Vagina (tissue), 2 donors: ENCODE measurements around the gene PHTF2. TPM values are rescaled to one million over a fixed set of nuclear protein-coding genes. Genes with fewer than 3 reads are reported as not detected.

Experiments used
- DNase-seq, 2 donors: peaks; one replicate each; pipeline ENCODE4 v3.0.0-alpha.2; 2017; ENCODE audit errors: extremely low spot score in 2 of 2
- H3K27ac ChIP-seq: fragments of 200-600 bp; sonication (generic); one replicate; pipeline ENCODE4 v1.5.1; 2019
- H3K27me3 ChIP-seq: fragments of 200-600 bp; sonication (generic); one replicate; pipeline ENCODE4 v1.5.1; 2019
- H3K36me3 ChIP-seq, 2 donors: fragments of 200-600 bp; sonication (generic); one replicate each; pipeline ENCODE4 v1.5.1; 2017 to 2019
- H3K4me1 ChIP-seq: fragments of 200-600 bp; sonication (generic); one replicate; pipeline ENCODE4 v1.5.1; 2019
- H3K4me3 ChIP-seq, 2 donors: fragments of 200-600 bp; sonication (generic); 1 replicate in 1 of 2; 2 replicates in 1 of 2; pipeline ENCODE4 v1.5.1; 2016 to 2019
- H3K9me3 ChIP-seq: fragments of 200-600 bp; sonication (generic); one replicate; pipeline ENCODE4 v1.5.1; 2019
- CTCF ChIP-seq, 3 experiments: fragments of 450-650 bp in 2 of 3; fragments of 200-600 bp in 1 of 3; sonication (generic) in 1 of 3; IDR thresholded peaks; one replicate each; pipeline ENCODE4 v1.5.1; 2017 to 2019; ENCODE audit warnings: antibody characterized with exemption in 3 of 3, mild to moderate bottlenecking in 2 of 3, moderate library complexity in 2 of 3
- POLR2A ChIP-seq, 2 donors: fragments of 450-650 bp; IDR thresholded peaks; one replicate each; pipeline ENCODE4 v1.6.1; 2017; ENCODE audit warnings: antibody characterized with exemption in 2 of 2, mild to moderate bottlenecking in 2 of 2, moderate library complexity in 2 of 2
- POLR2AphosphoS5 ChIP-seq, 2 donors: sonication (generic); formaldehyde crosslinking; IDR thresholded peaks; one replicate each; pipeline ENCODE4 v1.9.0; 2017; ENCODE audit warnings: antibody characterized with exemption in 2 of 2, mild to moderate bottlenecking in 2 of 2, low read depth in 1 of 2; ENCODE audit not compliant: insufficient read depth in 1 of 2
- intact Hi-C: fragments of 100-400 bp; cut with DNase I; formaldehyde crosslinking; loops from one replicate; pipeline ENCODE4 v1.15.1; 2023
- total RNA-seq: library from RNA; depleted of rRNA; stranded (reverse); fragments of >200 nt; gene quantifications from one replicate; pipeline ENCODE4 v1.2.3, GENCODE V29; 2016

The PHTF2 gene
- total RNA-seq, 1 donor from 2014 or later: 12.0 TPM

- peaks cover 9% of the 10 kb centered on the region for H3K4me1 ChIP-seq
- peaks cover 27% of the 10 kb centered on the region for H3K9me3 ChIP-seq
- no peaks in the 10 kb centered on the region for H3K27me3 ChIP-seq
- TF ChIP-seq CTCF (IDR thresholded peaks at IDR 0.05): no peak
- intact Hi-C loops: no loop called here
- H3K36me3 ChIP-seq: peaks cover 0 to 4% of the 10 kb centered on the region in 2 donors
- no peak overlapping the region for H3K27ac ChIP-seq
- no peak for DNase-seq
- H3K4me3 ChIP-seq: no peak overlapping the region
These were observed 26.6 kb downstream of the PHTF2 start for GRCh38 chr7:77825131-77825530.

GRCh38 chr7:77826300-77826699, 27.7 kb downstream of the PHTF2 start:
- TF ChIP-seq CTCF (IDR thresholded peaks at IDR 0.05): no peak
- no peak for TF ChIP-seq POLR2AphosphoS5 (IDR thresholded peaks at IDR 0.05; ENCODE audit: insufficient read depth in 1 of 2, low read depth in 1 of 2)
- TF ChIP-seq POLR2A (IDR thresholded peaks at IDR 0.05): no peak
- H3K9me3 ChIP-seq: peaks cover 17% of the 10 kb centered on the region
- no peak overlapping the region for H3K27ac ChIP-seq
- no peak overlapping the region for H3K4me3 ChIP-seq
- H3K4me1 ChIP-seq: peaks cover 9% of the 10 kb centered on the region
- no peak for DNase-seq
- H3K36me3 ChIP-seq: no peaks in the 10 kb centered on the region
- intact Hi-C loops: no loop called here
- no peaks in the 10 kb centered on the region for H3K27me3 ChIP-seq

- Histone ChIP-seq H3K4me1 (peaks cover 9% of the 10 kb centered on the region), H3K36me3 (no peaks in the 10 kb centered on the region)
- intact Hi-C loops: no loop called here
These were observed 29.4 kb downstream of the PHTF2 start for GRCh38 chr7:77827999-77828398.

GRCh38 chr7:77830649-77831355, 32.2 kb downstream of the PHTF2 start:
- Histone ChIP-seq H3K4me3 (no peak overlapping the region), H3K36me3 (no peaks in the 10 kb centered on the region), H3K4me1 (peaks cover 16% of the 10 kb centered on the region), H3K27me3 (no peaks in the 10 kb centered on the region), H3K27ac (no peak overlapping the region), H3K9me3 (peaks cover 4% of the 10 kb centered on the region)
- DNase-seq: no peak
- TF ChIP-seq POLR2A (IDR thresholded peaks at IDR 0.05): no peak
- TF ChIP-seq POLR2AphosphoS5 (IDR thresholded peaks at IDR 0.05; ENCODE audit: insufficient read depth in 1 of 2, low read depth in 1 of 2): no peak
- TF ChIP-seq CTCF (IDR thresholded peaks at IDR 0.05): no peak
- intact Hi-C loops: no loop called here

More at GRCh38 chr7:77827999-77828398, 29.4 kb downstream of the PHTF2 start:
- DNase-seq: no peak
- no peak overlapping the region for H3K4me3 ChIP-seq
- no peaks in the 10 kb centered on the region for H3K27me3 ChIP-seq
- H3K9me3 ChIP-seq: peaks cover 9% of the 10 kb centered on the region
- no peak for TF ChIP-seq CTCF (IDR thresholded peaks at IDR 0.05)
- no peak for TF ChIP-seq POLR2AphosphoS5 (IDR thresholded peaks at IDR 0.05; ENCODE audit: insufficient read depth in 1 of 2, low read depth in 1 of 2)
- TF ChIP-seq POLR2A (IDR thresholded peaks at IDR 0.05): no peak
- H3K27ac ChIP-seq: no peak overlapping the region

- H3K4me1 ChIP-seq: peaks cover 16% of the 10 kb centered on the region
- TF ChIP-seq CTCF (IDR thresholded peaks at IDR 0.05) (no peak), POLR2A (IDR thresholded peaks at IDR 0.05) (no peak), POLR2AphosphoS5 (IDR thresholded peaks at IDR 0.05; ENCODE audit: insufficient read depth in 1 of 2, low read depth in 1 of 2) (no peak)
- H3K27ac ChIP-seq: no peak overlapping the region
- no peaks in the 10 kb centered on the region for H3K36me3 ChIP-seq
- peaks cover 1% of the 10 kb centered on the region for H3K9me3 ChIP-seq
- no peak overlapping the region for H3K4me3 ChIP-seq
- no peaks in the 10 kb centered on the region for H3K27me3 ChIP-seq
- DNase-seq: no peak
- intact Hi-C loops: no loop called here
These were observed 32.9 kb downstream of the PHTF2 start for GRCh38 chr7:77831481-77831880.
